ENCODE data around the gene XIRP2.

XIRP2 gene

DNA sequence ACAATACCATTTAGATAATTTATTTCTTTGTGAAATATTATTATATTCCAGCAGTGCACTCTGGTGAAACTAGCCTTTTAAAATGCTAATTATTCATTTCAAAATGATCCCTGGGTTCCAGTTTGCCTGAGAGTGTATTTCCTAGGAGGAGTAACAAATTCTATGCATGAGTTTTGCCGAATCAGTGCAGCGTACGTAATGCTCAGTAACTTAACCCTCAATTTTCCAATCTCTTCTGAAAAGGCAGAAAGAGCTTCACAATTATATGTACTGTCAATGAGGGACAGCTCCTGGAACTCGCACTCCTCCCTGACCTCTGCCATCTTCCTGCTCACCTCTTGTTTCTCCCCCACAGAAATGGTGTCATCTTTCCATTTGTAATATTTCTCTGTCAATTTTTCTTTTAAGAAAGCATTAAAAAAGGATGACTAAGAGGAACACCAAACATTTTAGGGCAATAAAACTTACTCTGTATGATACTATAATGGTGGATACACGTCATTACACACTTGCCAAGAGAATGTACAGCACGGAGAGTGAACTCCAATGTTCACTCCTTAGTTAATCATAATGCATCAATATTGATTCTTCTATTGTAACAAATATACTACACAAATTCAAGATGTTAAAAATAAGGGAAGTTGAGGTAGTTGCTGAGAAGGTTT lies 25.7 kb upstream of the XIRP2 start:
- Histone ChIP-seq H3K4me2 (ENCODE audit: low read length) (no peak overlapping the region), H3K36me3 (replicated peaks; ENCODE audit: low read depth, low read length) (no peaks in the 10 kb centered on the region), H3K4me3 (ENCODE audit: low read length) (no peak overlapping the region), H4K20me1 (ENCODE audit: insufficient read depth, low read length) (no peaks in the 10 kb centered on the region), H3K9ac (ENCODE audit: low read length) (no peak overlapping the region), H3K9me3 (ENCODE audit: insufficient read depth, low read length) (no peaks in the 10 kb centered on the region), H2AFZ (ENCODE audit: low read depth, low read length) (no peak overlapping the region), H3K4me1 (ENCODE audit: low read length) (no peaks in the 10 kb centered on the region), H3K27me3 (ENCODE audit: low read depth, low read length) (no peaks in the 10 kb centered on the region), H3K79me2 (ENCODE audit: low read length) (no peaks in the 10 kb centered on the region), H3K27ac (ENCODE audit: low read length) (no peak overlapping the region)
- no peak for TF ChIP-seq CTCF (IDR thresholded peaks at IDR 0.05; ENCODE audit: low read depth, low read length)
- no peak for TF ChIP-seq EZH2phosphoT487 (IDR thresholded peaks at IDR 0.05; ENCODE audit: low read depth)

- Histone ChIP-seq H2AFZ (ENCODE audit: low read depth, low read length) (no peak overlapping the region), H3K4me2 (ENCODE audit: low read length) (no peak overlapping the region), H3K79me2 (ENCODE audit: low read length) (no peaks in the 10 kb centered on the region), H3K27me3 (ENCODE audit: low read depth, low read length) (no peaks in the 10 kb centered on the region), H3K9ac (ENCODE audit: low read length) (no peak overlapping the region), H3K27ac (ENCODE audit: low read length) (no peak overlapping the region), H3K36me3 (replicated peaks; ENCODE audit: low read depth, low read length) (no peaks in the 10 kb centered on the region), H3K4me1 (ENCODE audit: low read length) (no peaks in the 10 kb centered on the region), H4K20me1 (ENCODE audit: insufficient read depth, low read length) (no peaks in the 10 kb centered on the region), H3K9me3 (ENCODE audit: insufficient read depth, low read length) (no peaks in the 10 kb centered on the region), H3K4me3 (ENCODE audit: low read length) (no peak overlapping the region)
- TF ChIP-seq EZH2phosphoT487 (IDR thresholded peaks at IDR 0.05; ENCODE audit: low read depth) (no peak), CTCF (IDR thresholded peaks at IDR 0.05; ENCODE audit: low read depth, low read length) (no peak)
These were observed 20.3 kb upstream of the XIRP2 start for GRCh38 chr2:166867874-166868514.

- Histone ChIP-seq H3K4me2 (ENCODE audit: low read length) (no peak overlapping the region), H3K9ac (ENCODE audit: low read length) (no peak overlapping the region), H3K4me1 (ENCODE audit: low read length) (no peaks in the 10 kb centered on the region), H2AFZ (ENCODE audit: low read depth, low read length) (no peak overlapping the region), H3K27ac (ENCODE audit: low read length) (no peak overlapping the region), H3K27me3 (ENCODE audit: low read depth, low read length) (no peaks in the 10 kb centered on the region), H3K79me2 (ENCODE audit: low read length) (no peaks in the 10 kb centered on the region), H3K4me3 (ENCODE audit: low read length) (no peak overlapping the region), H3K36me3 (replicated peaks; ENCODE audit: low read depth, low read length) (no peaks in the 10 kb centered on the region), H4K20me1 (ENCODE audit: insufficient read depth, low read length) (no peaks in the 10 kb centered on the region), H3K9me3 (ENCODE audit: insufficient read depth, low read length) (no peaks in the 10 kb centered on the region)
- no peak for TF ChIP-seq EZH2phosphoT487 (IDR thresholded peaks at IDR 0.05; ENCODE audit: low read depth)
- no peak for TF ChIP-seq CTCF (IDR thresholded peaks at IDR 0.05; ENCODE audit: low read depth, low read length)
These were observed 17.9 kb upstream of the XIRP2 start for GRCh38 chr2:166870346-166870745.

- no peak for TF ChIP-seq EZH2phosphoT487 (IDR thresholded peaks at IDR 0.05; ENCODE audit: low read depth)
- no peak for TF ChIP-seq CTCF (IDR thresholded peaks at IDR 0.05; ENCODE audit: low read depth, low read length)
- no peak overlapping the region for H3K9ac ChIP-seq (ENCODE audit: low read length)
- H3K36me3 ChIP-seq (replicated peaks; ENCODE audit: low read depth, low read length): no peaks in the 10 kb centered on the region
- H4K20me1 ChIP-seq (ENCODE audit: insufficient read depth, low read length): no peaks in the 10 kb centered on the region
- no peak overlapping the region for H2AFZ ChIP-seq (ENCODE audit: low read depth, low read length)
- H3K9me3 ChIP-seq (ENCODE audit: insufficient read depth, low read length): no peaks in the 10 kb centered on the region
- no peak overlapping the region for H3K4me2 ChIP-seq (ENCODE audit: low read length)
- H3K4me1 ChIP-seq (ENCODE audit: low read length): no peaks in the 10 kb centered on the region
- H3K4me3 ChIP-seq (ENCODE audit: low read length): no peak overlapping the region
- H3K27ac ChIP-seq (ENCODE audit: low read length): no peak overlapping the region
- no peaks in the 10 kb centered on the region for H3K27me3 ChIP-seq (ENCODE audit: low read depth, low read length)
- no peaks in the 10 kb centered on the region for H3K79me2 ChIP-seq (ENCODE audit: low read length)
These were observed 7.1 kb upstream of the XIRP2 start for GRCh38 chr2:166881177-166881576.
